Measurements from ENCODE around the gene C8A.

- TF ChIP-seq POLR2A (IDR thresholded peaks at IDR 0.05; ENCODE audit: low read length) (no peak), GATA1 (IDR thresholded peaks at IDR 0.05; ENCODE audit: low read depth, low read length) (no peak)
Observed at GRCh38 chr1:56933161-56933560, 78.6 kb downstream of the C8A start.

All from erythroblast (primary cell).